ENCODE measurements around the gene TMEM143. TPM values are rescaled to one million over a fixed set of nuclear protein-coding genes. Genes with fewer than 3 reads are reported as not detected.
A peak's percentile ranks its signal among the peaks of the same experiment; 100 is the strongest.
"Not testable (repeated sequence)": the region's sequence is repeated elsewhere in the genome, so short reads cannot be mapped to it uniquely, and the experiment has no call there.

TMEM143 gene
- total RNA-seq, 1 donor from 2014 or later: 25.3 TPM

DNA sequence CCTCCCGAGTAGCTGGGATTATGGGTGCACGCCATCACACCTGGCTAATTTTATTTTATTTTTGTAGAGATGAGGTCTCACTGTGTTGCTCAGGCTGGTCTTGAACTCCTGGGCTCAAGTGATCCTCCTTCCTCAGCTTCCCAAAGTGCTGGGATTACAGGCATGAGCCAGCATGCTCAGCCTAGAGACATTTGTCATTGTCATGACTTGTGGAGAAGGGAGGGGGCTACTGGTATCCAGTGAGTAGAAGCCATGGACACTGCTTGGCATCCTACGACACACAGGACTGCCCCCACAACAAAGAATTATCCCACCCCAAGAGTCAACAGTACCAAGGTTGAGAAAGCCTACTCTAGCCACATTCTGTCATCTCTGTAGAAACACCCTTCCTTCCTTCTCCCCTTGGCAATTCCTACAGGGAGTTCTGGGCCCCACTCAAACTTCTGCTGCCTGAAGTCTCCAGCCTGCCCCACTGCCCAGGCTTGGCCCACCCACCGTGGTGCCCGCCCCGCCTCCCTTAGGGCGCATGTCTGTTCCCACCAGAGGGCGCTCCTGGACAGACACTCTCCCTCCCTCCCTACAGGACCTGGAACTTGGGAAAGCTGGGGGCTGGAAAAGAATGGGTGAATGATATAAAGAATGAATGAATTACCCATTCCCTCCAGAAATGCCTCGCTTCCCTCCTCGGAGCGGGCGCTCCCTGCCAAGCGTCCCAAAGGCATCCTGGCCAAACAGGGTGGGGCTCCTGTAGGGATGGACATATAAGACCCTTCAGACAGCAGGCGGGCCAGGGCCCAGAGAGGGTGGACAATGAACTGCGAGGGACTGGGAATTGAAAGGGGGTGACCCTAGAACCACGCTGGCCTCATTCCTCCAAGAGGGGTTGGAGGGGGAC, 43.8 kb downstream of the TMEM143 start:
- peak in 1 of 2 donors; percentile 91 for DNase-seq (ENCODE audit: low spot score in 2 of 2)
- H3K36me3 ChIP-seq: no peaks in the 10 kb centered on the region
- peaks cover 0 to 19% of the 10 kb centered on the region in 2 donors for H3K4me1 ChIP-seq
- peak overlapping the region; percentile 33 to 40 for H3K27ac ChIP-seq
- H3K9me3 ChIP-seq: no peaks in the 10 kb centered on the region
- intact Hi-C loops (cut with DNase I): loop anchor here (2.0 kb wide), 1 partner anchor 71 kb away; the partner anchor contains the start of gene KDELR1
- no peaks in the 10 kb centered on the region for H3K27me3 ChIP-seq
- TF ChIP-seq, protein P1, sequence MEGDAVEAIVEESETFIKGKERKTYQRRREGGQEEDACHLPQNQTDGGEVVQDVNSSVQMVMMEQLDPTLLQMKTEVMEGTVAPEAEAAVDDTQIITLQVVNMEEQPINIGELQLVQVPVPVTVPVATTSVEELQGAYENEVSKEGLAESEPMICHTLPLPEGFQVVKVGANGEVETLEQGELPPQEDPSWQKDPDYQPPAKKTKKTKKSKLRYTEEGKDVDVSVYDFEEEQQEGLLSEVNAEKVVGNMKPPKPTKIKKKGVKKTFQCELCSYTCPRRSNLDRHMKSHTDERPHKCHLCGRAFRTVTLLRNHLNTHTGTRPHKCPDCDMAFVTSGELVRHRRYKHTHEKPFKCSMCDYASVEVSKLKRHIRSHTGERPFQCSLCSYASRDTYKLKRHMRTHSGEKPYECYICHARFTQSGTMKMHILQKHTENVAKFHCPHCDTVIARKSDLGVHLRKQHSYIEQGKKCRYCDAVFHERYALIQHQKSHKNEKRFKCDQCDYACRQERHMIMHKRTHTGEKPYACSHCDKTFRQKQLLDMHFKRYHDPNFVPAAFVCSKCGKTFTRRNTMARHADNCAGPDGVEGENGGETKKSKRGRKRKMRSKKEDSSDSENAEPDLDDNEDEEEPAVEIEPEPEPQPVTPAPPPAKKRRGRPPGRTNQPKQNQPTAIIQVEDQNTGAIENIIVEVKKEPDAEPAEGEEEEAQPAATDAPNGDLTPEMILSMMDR (IDR thresholded peaks at IDR 0.05): peak; percentile 79 to 88 (median 85)
- no peak overlapping the region for H3K4me3 ChIP-seq

DNA sequence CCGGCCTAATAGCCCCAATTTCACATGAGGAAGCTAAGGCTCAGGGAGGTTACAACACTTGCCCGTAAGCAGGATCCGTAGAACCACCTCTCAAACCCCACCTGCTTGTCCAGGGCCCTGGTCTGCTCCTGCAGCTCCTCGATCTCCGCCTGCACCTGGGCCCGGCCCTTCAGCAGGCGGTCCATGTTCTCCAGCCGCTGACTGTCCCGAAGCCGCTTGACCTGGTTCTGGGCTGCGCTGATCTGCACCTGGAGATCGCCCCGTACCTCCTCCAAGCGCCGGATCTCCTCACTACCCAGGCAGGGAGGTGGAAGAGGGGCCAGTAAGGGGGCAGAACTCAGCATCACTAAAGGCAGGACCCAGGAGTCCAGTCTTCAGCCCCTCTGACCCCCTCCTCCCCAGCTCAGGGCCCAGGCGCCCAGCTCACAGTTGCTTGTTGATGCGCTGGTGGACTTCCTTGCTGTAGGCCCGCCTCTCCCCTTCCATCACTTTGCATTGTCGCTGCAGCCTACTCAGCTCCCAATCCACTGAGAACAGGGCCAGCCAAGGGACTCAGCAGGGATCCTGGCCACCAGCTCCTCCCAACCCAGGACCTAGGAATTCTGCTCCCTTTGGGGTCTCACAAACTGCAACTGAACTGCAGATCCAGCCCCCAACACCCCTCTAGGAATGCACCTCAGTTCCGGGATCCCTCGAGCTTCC, 45.3 kb downstream of the TMEM143 start:
- intact Hi-C loops (cut with DNase I): no loop called here
- Histone ChIP-seq H3K9me3 (no peaks in the 10 kb centered on the region), H3K4me1 (peaks cover 0 to 15% of the 10 kb centered on the region in 2 donors), H3K27ac (no peak overlapping the region), H3K27me3 (no peaks in the 10 kb centered on the region), H3K4me3 (no peak overlapping the region), H3K36me3 (no peaks in the 10 kb centered on the region)
- TF ChIP-seq, protein P1 (IDR thresholded peaks at IDR 0.05): no peak
- no peak for DNase-seq (ENCODE audit: low spot score in 2 of 2)

DNA sequence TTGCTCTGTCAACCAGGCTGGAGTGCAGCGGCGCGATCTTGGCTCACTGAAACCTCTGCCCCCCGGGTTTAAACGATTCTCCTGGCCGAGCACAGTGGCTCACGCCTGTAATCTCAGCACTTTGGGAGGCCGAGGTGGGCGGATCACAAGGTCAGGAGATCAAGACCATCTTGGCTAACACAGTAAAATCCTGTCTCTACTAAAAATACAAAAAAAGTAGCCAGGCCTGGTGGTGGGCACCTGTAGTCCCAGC, 46.1 kb downstream of the TMEM143 start:
- H3K27ac ChIP-seq; H3K4me3 ChIP-seq; H3K27me3 ChIP-seq; H3K36me3 ChIP-seq; H3K9me3 ChIP-seq; DNase-seq (ENCODE audit: low spot score in 2 of 2); intact Hi-C loops (cut with DNase I): not testable (repeated sequence)
- peaks cover 0 to 13% of the 10 kb centered on the region in 2 donors for H3K4me1 ChIP-seq

DNA sequence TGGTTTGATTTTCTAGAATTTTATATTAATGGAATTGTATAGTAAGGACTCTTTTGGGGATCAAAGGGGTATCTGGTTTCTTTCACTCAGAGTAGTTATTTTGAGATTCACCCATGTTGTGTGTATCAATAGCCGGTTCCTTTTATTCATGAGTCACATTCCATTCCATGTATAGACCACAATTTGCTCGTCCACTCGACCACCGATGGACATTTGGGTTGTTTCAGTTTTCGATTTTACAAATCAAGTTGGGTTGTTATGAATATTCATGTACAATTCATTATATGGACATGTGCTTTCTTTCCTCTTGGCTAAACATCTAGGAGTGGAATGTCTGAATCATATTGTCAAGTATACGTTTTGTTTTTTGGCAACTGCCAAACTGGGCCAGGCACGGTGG, 48.0 kb downstream of the TMEM143 start:
- no peak for DNase-seq (ENCODE audit: low spot score in 2 of 2)
- Histone ChIP-seq H3K9me3 (no peaks in the 10 kb centered on the region), H3K36me3 (no peaks in the 10 kb centered on the region), H3K4me3 (no peak overlapping the region), H3K27me3 (no peaks in the 10 kb centered on the region), H3K27ac (no peak overlapping the region), H3K4me1 (peaks cover 0 to 3% of the 10 kb centered on the region in 2 donors)
- intact Hi-C loops (cut with DNase I): no loop called here
- TF ChIP-seq, protein P1 (IDR thresholded peaks at IDR 0.05): no peak

DNA sequence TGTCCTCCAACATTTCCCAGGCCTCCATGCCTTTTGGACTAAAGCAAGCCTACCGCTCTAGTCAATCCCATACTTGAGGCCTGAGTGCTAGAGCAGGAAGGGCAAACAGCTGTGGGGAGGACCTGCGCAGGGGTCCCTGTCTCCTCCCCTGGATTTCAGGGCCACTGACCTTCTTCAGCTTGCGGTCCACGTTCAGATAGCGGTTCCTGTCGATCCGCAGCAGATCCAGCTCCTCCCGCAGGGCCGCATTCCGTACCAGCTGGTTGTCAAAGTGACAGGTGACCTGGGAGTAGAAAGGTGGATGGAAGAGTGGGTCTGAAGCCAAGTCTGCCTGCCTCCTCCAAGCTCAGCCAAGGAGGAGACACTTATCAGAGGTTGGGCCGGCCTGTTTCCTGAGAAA, 52.4 kb downstream of the TMEM143 start:
- H3K4me1 ChIP-seq: no peaks in the 10 kb centered on the region
- no peaks in the 10 kb centered on the region for H3K9me3 ChIP-seq
- intact Hi-C loops (cut with DNase I): no loop called here

More for the DNA sequence above, 52.4 kb downstream of the TMEM143 start:
- no peak for DNase-seq (ENCODE audit: low spot score in 2 of 2)
- Histone ChIP-seq H3K27me3 (no peaks in the 10 kb centered on the region), H3K4me3 (no peak overlapping the region), H3K27ac (no peak overlapping the region), H3K36me3 (no peaks in the 10 kb centered on the region)
- TF ChIP-seq, protein P1 (IDR thresholded peaks at IDR 0.05): no peak
